ENCODE measurements around the gene ANTXR1.

ANTXR1 gene

GRCh38 chr2:69188182-69188900, 175.4 kb downstream of the ANTXR1 start:
- no peak for DNase-seq

- no peak for DNase-seq
Observed at GRCh38 chr2:69190743-69191404, 177.9 kb downstream of the ANTXR1 start.

GRCh38 chr2:69191634-69192033, 178.7 kb downstream of the ANTXR1 start:
- DNase-seq, result no peak

DNA sequence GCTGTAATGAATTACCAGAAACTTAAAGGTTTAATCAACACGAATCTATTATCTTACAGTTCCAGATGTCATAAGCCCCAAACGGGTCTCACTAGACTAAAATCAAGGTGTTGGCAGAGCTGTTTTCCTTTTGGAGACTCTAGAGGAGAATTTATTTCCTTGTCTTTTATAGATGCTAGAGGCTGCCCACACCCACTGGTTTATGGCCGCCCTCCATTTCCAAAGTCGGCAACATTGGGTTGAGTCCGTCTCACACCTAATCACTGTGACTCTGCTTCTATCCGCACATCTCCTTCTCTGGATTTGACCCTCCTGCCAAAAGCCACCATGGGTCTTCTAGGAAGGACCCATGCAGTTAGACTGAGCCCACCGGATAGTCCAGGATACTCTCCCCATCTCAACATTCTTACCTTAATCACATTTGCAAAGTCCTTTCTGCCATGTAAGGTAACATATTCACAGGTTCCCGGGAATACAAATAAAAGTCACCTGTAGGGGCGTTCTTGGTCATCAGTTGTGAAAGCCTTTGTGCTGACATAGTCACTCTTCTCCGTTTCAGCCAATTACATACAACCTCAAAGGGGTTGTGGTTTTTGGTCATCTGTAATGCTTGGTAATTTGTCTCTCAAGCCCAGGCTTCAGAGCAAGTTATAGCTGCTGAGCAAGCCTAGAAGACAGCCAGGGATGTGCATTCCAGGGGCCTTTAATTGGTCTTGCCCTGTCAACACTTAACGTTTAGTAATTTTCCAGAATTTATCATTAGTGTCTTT, 179.4 kb downstream of the ANTXR1 start:
- DNase-seq, result no peak

DNA sequence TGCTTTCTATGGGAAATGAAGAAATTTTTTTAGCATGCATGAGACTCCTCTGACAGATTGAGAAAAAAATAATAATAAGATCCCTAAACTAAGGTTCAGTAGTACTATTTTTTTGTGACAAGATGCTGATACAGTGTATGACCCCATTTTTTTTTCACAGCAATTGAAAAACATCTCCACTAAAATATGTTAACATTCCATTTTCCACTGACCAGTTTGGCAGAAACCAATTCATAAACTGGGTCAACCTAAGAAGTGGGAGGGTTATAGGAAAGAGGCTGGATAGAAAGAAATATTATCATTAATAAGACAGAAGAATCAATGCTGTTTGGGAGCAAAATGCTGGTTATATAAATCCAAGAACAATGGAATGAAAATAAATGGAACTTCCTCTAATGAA, 182.7 kb downstream of the ANTXR1 start:
- no peak for DNase-seq

DNA sequence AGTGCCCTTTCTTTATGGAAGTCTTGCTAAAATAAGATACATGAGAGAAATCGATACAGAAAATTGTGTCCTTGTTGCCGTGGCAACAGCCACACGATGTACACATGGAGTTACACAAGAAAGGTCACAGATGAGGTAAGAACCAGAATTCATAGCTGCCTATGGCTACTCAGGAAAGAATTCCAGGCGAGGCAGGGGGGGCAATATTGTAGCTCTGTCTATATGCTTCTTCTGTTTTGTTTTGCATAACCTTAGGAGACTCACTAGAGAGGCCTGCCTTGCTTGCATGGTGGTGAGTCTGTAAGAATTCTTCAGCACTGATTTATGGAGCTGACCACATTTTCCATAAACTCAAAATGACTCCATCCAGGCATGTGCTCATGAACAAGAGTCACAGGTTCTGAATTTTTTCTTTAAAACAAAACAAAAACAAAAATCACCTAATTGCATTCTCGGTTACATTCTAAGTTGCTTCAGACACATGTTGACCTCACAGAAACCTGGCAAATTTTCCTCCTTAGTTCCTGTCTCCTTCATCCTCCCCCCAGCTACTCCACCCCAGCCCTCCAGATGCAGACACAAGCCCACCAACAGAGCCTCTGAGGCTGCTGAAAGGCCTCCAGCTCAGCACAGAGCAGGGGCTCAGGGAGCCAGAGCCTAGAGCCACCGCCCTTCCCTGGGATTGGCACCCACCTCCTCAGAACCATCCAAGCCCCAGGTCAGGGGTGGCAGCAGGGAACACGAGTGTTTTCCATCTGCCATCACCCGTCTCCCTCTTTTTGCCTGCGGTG, 183.5 kb downstream of the ANTXR1 start:
- peak; percentile 79 for DNase-seq

DNA sequence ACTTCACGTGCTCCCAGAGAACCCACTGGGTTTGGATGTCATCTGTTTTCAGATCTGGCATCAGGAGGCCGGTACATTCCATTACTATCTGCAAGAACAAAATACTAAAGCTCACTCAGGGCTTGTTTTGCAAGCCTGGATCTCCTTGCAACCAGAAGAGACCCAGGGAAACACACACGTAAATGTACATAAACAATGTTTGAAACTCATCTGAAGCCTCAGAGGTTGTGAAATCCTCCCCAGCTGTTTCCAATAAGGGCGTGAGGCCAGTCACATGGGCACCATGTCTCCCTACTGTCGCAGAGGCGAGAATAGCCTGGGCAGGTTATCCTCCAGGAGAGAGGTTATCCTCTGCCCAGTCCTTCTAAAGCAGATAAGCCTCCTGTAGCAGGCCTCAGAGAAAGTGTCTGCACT, 187.1 kb downstream of the ANTXR1 start:
- DNase-seq, result no peak

DNA sequence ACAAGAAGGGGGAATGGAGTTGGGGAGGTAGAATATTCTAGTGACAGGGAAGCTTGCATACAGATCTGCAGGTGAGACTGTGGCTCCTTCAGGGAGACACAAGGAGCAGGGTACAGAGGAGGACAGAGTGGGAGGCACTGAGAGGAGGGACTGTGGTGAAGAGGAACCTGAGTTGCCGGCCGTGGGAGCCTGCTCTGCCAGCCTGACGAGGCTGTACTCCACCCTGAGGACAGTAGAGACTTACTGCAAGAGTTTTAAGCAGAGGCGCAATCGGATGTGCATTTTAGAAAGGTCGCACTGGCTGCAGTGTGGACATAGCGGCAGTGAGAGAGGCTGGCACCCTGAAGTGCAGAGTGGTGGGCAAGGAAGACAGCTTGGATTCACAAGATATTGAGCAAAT, 188.3 kb downstream of the ANTXR1 start:
- DNase-seq, result no peak

DNA sequence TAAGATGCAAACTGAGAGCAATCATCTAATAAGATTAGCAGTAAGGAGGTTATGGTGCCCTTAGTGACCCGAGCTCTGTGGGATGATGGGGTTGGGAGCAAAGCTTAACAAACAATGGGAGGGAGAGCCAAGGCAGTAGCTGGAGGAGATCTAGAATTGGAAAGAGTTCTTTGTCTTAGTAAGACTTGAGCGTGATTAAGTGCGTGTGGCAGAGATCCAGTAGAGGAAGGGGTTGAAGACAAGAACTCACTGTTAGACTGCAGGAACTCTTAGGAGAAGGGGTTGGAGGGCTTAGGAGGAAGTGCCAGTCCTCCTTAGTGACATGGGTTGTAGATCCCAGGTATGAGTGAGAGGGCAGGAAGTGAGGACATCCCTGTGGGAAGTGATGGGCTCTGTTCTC, 189.3 kb downstream of the ANTXR1 start:
- DNase-seq, result no peak

- DNase-seq, result no peak
Observed at GRCh38 chr2:69203166-69203985, 190.4 kb downstream of the ANTXR1 start.

DNA sequence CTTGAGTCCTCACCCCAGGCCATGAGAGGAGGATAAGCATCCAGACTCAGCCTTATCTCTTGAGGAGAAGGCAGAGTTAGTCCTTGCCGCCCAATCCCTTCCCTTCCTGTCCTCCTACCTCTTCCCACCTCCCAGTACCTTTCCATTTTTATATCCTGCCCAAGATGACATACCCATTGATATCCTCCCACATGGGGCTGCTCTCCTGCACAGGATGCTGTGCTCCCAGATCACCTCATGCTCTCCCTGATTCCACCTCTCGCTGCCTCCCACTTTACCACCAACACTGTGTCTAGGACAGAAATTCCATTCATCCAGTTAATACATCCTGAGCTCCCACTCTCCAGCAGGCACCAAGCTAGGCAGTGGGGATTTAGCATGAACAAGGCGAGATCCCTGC, 191.7 kb downstream of the ANTXR1 start:
- no peak for DNase-seq

DNA sequence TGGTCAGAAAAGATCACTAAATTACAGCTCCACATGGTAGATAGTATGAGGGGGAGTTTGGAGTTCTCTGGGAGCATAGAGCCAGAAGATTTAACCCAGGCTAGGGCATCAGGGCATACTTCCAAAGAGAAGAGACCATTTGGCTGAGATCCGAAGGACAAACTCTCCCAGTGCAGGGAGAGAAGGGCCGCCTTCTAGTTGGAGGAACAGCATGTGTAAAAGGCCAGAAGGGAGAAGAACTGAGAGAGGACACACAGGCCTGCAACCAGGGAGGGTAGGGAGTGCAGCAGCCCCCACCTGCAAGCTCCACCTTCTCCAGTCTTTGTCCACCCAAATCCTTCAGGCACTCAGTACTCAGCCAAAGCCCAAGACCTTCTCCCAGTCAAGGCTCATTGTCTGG, 192.1 kb downstream of the ANTXR1 start:
- DNase-seq, result no peak

GRCh38 chr2:69205491-69205890, 192.5 kb downstream of the ANTXR1 start:
- DNase-seq, result no peak

- no peak for DNase-seq
Observed at GRCh38 chr2:69208023-69208595, 195.1 kb downstream of the ANTXR1 start.

DNA sequence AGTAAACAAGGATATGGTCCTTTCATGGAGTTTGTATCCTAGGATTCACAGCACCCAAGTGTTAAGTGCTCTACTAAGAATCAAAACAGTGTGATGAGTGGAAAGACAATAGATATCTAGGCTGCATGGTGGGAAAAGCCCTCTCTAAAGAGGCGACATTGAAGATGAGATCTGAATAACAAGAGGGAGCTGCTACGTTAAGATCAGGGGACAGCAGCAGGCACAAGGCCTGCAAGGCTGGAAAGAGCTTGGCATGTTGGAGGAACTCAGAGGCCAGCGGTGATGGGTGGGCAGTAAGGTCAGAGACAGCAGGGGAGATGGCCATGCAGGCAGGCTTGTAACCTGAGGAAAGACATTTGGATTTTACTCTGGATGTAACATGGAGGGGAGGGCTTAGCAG, 196.5 kb downstream of the ANTXR1 start:
- no peak for DNase-seq

- DNase-seq, result no peak
Observed at GRCh38 chr2:69210385-69210784, 197.4 kb downstream of the ANTXR1 start.

- DNase-seq, result no peak
Observed at GRCh38 chr2:69211048-69211447, 198.1 kb downstream of the ANTXR1 start.

DNA sequence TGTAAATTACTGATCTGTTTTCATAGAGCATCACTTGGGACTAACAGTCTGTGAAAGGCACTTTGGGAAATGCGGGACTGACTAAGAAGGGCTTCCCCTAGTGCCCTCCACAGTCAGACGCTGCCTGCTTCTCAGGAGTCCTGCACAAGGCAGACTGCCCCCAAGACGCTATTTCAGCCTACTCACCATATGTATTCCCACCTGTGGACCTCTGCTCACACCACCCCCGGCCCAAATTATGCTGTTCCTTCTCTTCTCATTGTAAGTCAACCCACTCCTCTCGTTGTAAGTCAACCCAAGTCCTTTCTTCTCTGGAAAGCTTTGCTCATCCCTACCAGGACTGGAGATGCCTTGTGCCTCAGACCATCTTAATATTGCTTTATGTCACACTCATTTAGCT, 198.7 kb downstream of the ANTXR1 start:
- DNase-seq, result no peak

DNA sequence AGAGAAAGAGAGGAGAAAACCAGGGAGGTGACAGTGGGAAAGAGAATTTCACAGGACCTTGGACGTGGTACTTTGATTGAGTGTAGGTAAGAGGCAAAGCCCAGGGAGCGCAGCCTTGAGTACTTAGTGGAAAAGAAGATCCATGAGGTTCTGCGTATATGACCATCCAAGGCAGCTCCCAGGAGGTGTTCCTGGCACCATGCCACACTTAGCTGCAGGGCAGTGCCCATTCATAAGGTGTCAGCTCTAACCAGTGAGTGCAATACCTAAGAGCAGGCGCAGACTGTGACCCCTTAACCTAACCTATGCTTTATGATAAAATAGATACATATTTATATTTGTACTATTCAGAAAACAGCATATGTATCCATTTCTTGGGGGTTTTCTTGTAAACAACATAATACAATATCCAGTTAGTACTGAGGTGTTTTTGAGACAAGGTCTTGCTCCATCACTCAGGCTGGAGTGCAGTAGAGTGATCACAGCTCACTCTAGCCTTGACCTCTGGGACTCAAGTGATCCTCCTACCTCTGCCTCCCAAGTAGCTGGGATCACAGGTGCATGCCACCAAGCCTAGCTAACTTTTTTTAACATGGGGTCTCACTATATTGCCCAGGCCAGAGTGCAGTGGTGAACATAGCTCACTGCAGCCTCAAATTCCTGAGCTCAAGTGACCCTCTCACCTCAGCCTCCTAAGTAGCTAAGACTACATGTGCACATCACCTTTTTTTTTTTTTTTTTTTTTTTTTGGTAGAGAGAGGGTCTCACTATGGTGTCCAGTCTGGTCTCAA, 199.5 kb downstream of the ANTXR1 start:
- DNase-seq, result no peak

DNA sequence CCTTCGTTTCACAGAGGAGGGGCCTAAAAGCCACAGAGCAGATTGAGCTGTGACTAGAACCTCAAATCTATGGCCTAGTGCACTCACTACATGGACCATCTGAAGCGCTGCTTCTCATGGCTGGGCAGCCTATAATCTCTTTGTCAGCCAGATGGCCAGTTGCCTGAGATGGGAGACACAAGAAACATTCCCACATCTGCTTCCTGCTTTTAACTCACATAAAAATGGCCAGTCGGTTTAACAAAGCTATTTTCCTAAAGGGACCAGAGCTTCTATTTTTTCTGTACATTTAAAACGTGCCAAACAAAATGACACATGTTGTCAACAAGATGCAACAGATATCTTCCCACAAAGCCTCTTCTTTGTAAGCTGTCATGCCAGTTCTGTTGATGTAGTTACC, 200.2 kb downstream of the ANTXR1 start:
- DNase-seq, result no peak

DNA sequence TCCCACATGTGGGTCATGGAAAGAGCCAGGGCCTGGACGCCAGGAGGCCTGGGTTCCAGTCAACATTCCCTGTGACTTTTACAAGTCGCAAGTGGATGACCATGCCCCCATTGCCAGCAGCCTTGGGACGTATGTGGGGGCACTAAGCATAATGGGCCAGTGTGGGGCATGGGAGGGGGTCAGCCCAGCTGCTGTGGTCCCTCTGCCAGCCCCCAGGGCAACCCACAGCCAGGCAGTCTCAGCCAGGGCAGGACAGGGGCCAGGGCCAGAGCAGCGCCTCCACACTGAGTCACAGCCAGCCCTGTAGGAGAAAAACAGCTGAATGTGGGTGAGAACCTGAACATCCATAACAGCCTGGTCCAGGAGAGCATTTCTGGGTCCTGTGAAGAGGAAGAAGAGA, 200.8 kb downstream of the ANTXR1 start:
- DNase-seq, result no peak

All from T1000 (cell line).